Esophagus muscularis mucosa (tissue), 3 donors: Measurements from ENCODE around the gene MAPK4.

Source experiments
- CTCF ChIP-seq, 3 experiments: fragments of 200-600 bp in 2 of 3; fragments of 450-650 bp in 1 of 3; sonication (generic) in 2 of 3; IDR thresholded peaks; one replicate each; pipeline ENCODE4 v1.5.1; 2017 to 2019; ENCODE audit warnings: antibody characterized with exemption in 3 of 3, mild to moderate bottlenecking in 2 of 3, moderate library complexity in 1 of 3
- POLR2AphosphoS5 ChIP-seq, 2 donors: sonication (generic); formaldehyde crosslinking; IDR thresholded peaks; one replicate each; pipeline ENCODE4 v1.6.1; 2017; ENCODE audit warnings: antibody characterized with exemption in 2 of 2

- TF ChIP-seq POLR2AphosphoS5 (IDR thresholded peaks at IDR 0.05) (peak in 1 of 2 donors; percentile 10), CTCF (IDR thresholded peaks at IDR 0.05) (no peak)
Measured at GRCh38 chr18:50647237-50647636, 87.3 kb downstream of the MAPK4 start.
